HepG2 (cell line): ENCODE measurements around the gene AANAT. TPM values are rescaled to one million over a fixed set of nuclear protein-coding genes. Genes with fewer than 3 reads are reported as not detected.

Source experiments
- AGO1 ChIP-seq: fragments of 200-400 bp; formaldehyde crosslinking; IDR thresholded peaks from 2 replicates; pipeline ENCODE4 v1.6.1; 2017; ENCODE audit warnings: mild to moderate bottlenecking, low read depth, low read length, moderate library complexity; ENCODE audit not compliant: poor library complexity, severe bottlenecking
- ETS1 ChIP-seq: sonication (generic); formaldehyde crosslinking; IDR thresholded peaks from 2 replicates; pipeline ENCODE4 v1.4.0; 2020; ENCODE audit warnings: missing genetic modification reagents
- ETV6 ChIP-seq: sonication (generic); formaldehyde crosslinking; conservative IDR thresholded peaks from 2 replicates; pipeline ENCODE4 v1.4.0; 2020; ENCODE audit warnings: missing genetic modification reagents
- FOXO1 ChIP-seq: sonication (generic); formaldehyde crosslinking; IDR thresholded peaks from 2 replicates; pipeline ENCODE4 v1.4.0; 2020; ENCODE audit warnings: missing genetic modification reagents
- MBNL3 ChIP-seq: fragments of 250-450 bp; sonication (Bioruptor Pico); conservative IDR thresholded peaks from 2 replicates; pipeline ENCODE4 v1.8.0; 2022; ENCODE audit warnings: mild to moderate bottlenecking, inconsistent platforms
- RBFOX2 ChIP-seq: fragments of 200-400 bp; formaldehyde crosslinking; IDR thresholded peaks from 2 replicates; pipeline ENCODE4 v1.6.1; 2017; ENCODE audit warnings: low read depth, mild to moderate bottlenecking, low read length
- SIX1 ChIP-seq: sonication (generic); formaldehyde crosslinking; IDR thresholded peaks from 2 replicates; pipeline ENCODE4 v1.4.0; 2020; ENCODE audit warnings: missing genetic modification reagents, borderline replicate concordance
- SRY ChIP-seq: sonication (generic); formaldehyde crosslinking; IDR thresholded peaks from 2 replicates; pipeline ENCODE4 v1.8.0; 2022; ENCODE audit warnings: mild to moderate bottlenecking, missing genetic modification reagents
- ZKSCAN5 ChIP-seq: sonication (generic); formaldehyde crosslinking; IDR thresholded peaks from 2 replicates; pipeline ENCODE4 v1.5.1; 2020; ENCODE audit warnings: mild to moderate bottlenecking, missing genetic modification reagents
- ZNF761 ChIP-seq: sonication (generic); formaldehyde crosslinking; conservative IDR thresholded peaks from 2 replicates; pipeline ENCODE4 v1.4.0; 2020; ENCODE audit warnings: mild to moderate bottlenecking, missing genetic modification reagents
- ZNF775 ChIP-seq: sonication (generic); formaldehyde crosslinking; IDR thresholded peaks from 2 replicates; pipeline ENCODE4 v1.4.0; 2020; ENCODE audit warnings: missing genetic modification reagents, mild to moderate bottlenecking, moderate library complexity, borderline replicate concordance
- polyA plus RNA-seq, 8 experiments: library from polyadenylated mRNA; depleted of rRNA in 3 of 8; stranded (reverse) in 7 of 8; unstranded in 1 of 8; fragments of >200 nt; fragmentation: Illumina TruSeq in 4 of 8; extraction: Trizol in 4 of 8; gene quantifications; 2 replicates each; pipeline versions ENCODE4 v1.2.1 to v1.2.3, GENCODE V29; 2011 to 2016; ENCODE audit warnings: low read depth in 4 of 8, missing spikeins in 1 of 8, mixed read lengths in 1 of 8; ENCODE audit not compliant: insufficient read depth in 1 of 8
- total RNA-seq, 5 experiments: library from RNA; depleted of rRNA; stranded (reverse); fragments of >200 nt; fragmentation: Illumina TruSeq; extraction: Trizol; gene quantifications; 2 replicates each; pipeline ENCODE4 v1.2.3, GENCODE V29; 2016; ENCODE audit warnings: low read depth in 1 of 5
- TF ChIP-seq, protein P1 (sequence below): sonication (generic); formaldehyde crosslinking; conservative IDR thresholded peaks from 2 replicates; pipeline ENCODE4 v1.5.0; 2020; ENCODE audit warnings: missing genetic modification reagents
- TF ChIP-seq, protein P2 (sequence below), 2 experiments: fragments of 450-650 bp in 1 of 2; sonication (generic) in 1 of 2; formaldehyde crosslinking in 1 of 2; IDR thresholded peaks; 2 replicates each; pipeline versions ENCODE4 v1.6.1 to v1.8.0; 2016 to 2022; ENCODE audit warnings: antibody characterized with exemption in 1 of 2, mild to moderate bottlenecking in 1 of 2, missing genetic modification reagents in 1 of 2

The AANAT gene
- total and polyA plus RNA-seq, 2 of the 13 experiments (the other 11 are each of a cell fraction or from before 2014, with no cell fraction given), result 0.07 TPM; not detected in 1

DNA sequence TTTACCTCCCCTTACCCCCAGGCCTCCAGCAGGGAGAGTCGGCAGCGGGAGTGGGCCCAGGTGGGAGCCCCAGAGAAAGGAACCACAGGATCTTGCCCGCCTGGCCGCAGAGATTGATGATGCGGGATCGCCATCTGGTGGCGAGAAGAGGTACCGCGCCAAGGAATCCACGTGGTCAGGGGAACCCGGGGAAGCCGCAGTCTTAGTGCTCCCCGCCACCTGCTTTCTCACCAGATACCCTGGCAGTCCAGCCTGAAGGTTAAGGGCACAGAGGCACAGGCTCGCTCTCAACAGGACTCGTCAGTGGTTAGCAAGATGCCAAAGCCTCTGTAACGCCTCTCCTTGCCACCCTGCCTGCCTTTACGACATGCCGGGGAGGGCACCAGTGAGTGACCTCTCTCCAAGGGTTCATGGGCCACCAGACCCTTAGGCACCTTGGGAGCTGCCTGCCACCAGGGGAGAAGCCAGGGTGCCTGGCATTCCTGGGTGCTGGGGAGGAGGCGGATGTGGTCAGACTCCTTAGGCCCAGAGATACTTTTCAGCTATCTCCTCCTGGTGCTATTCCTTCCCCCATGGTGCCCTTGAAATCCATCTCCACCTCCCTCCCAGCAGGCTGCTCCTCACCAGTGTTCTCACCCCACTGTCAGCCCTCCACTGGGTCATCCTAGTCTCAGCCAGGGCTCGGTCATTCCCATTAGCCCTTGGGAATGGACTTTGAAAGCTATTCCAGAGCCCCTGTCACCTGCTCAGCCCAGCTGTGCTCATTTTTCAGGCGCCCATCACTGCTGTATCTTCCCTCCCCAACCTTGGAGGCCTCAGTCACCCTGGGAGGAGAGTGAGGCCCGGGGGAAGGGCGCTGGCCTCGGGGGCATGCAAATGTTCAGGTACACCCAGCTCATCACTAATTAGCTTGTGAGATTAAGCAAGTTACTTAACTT lies 39.3 kb downstream of the AANAT start (continued):
- no peak for TF ChIP-seq ZNF775 (CRISPR knock-in tag)
- TF ChIP-seq MBNL3, result no peak
- TF ChIP-seq, protein P1, sequence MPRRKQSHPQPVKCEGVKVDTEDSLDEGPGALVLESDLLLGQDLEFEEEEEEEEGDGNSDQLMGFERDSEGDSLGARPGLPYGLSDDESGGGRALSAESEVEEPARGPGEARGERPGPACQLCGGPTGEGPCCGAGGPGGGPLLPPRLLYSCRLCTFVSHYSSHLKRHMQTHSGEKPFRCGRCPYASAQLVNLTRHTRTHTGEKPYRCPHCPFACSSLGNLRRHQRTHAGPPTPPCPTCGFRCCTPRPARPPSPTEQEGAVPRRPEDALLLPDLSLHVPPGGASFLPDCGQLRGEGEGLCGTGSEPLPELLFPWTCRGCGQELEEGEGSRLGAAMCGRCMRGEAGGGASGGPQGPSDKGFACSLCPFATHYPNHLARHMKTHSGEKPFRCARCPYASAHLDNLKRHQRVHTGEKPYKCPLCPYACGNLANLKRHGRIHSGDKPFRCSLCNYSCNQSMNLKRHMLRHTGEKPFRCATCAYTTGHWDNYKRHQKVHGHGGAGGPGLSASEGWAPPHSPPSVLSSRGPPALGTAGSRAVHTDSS, result no peak
- TF ChIP-seq RBFOX2, result no peak
- TF ChIP-seq FOXO1 (CRISPR knock-in tag), result no peak
- TF ChIP-seq ZNF761, result no peak; the same call in 1 of the 2 replicates
- TF ChIP-seq ZKSCAN5 (CRISPR knock-in tag), result 0 out of 2 replicates have a peak, but pooled peaks have one; percentile 16
- TF ChIP-seq, protein P2, sequence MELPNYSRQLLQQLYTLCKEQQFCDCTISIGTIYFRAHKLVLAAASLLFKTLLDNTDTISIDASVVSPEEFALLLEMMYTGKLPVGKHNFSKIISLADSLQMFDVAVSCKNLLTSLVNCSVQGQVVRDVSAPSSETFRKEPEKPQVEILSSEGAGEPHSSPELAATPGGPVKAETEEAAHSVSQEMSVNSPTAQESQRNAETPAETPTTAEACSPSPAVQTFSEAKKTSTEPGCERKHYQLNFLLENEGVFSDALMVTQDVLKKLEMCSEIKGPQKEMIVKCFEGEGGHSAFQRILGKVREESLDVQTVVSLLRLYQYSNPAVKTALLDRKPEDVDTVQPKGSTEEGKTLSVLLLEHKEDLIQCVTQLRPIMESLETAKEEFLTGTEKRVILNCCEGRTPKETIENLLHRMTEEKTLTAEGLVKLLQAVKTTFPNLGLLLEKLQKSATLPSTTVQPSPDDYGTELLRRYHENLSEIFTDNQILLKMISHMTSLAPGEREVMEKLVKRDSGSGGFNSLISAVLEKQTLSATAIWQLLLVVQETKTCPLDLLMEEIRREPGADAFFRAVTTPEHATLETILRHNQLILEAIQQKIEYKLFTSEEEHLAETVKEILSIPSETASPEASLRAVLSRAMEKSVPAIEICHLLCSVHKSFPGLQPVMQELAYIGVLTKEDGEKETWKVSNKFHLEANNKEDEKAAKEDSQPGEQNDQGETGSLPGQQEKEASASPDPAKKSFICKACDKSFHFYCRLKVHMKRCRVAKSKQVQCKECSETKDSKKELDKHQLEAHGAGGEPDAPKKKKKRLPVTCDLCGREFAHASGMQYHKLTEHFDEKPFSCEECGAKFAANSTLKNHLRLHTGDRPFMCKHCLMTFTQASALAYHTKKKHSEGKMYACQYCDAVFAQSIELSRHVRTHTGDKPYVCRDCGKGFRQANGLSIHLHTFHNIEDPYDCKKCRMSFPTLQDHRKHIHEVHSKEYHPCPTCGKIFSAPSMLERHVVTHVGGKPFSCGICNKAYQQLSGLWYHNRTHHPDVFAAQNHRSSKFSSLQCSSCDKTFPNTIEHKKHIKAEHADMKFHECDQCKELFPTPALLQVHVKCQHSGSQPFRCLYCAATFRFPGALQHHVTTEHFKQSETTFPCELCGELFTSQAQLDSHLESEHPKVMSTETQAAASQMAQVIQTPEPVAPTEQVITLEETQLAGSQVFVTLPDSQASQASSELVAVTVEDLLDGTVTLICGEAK (IDR thresholded peaks at IDR 0.05), result no peak
- TF ChIP-seq, protein P2 (CRISPR knock-in tag; IDR thresholded peaks at IDR 0.05), result 0 out of 2 replicates have a peak, but pooled peaks have one; percentile 52
- TF ChIP-seq SIX1, result no peak
- no peak for TF ChIP-seq ETS1 (CRISPR knock-in tag)
- no peak for TF ChIP-seq AGO1
- no peak for TF ChIP-seq ETV6 (CRISPR knock-in tag)
- TF ChIP-seq SRY, result no peak
